HG03575 (cell line): ENCODE data around the gene PFDN4.

ENCODE experiments used
- ATAC-seq: cut with Tn5 transposase; IDR thresholded peaks from one replicate; pipeline ENCODE4 v1.9.1; 2021; ENCODE audit not compliant: unreplicated experiment, insufficient number of reproducible peaks, low FRiP score; ENCODE audit errors: extremely low read depth

Gene PFDN4

DNA sequence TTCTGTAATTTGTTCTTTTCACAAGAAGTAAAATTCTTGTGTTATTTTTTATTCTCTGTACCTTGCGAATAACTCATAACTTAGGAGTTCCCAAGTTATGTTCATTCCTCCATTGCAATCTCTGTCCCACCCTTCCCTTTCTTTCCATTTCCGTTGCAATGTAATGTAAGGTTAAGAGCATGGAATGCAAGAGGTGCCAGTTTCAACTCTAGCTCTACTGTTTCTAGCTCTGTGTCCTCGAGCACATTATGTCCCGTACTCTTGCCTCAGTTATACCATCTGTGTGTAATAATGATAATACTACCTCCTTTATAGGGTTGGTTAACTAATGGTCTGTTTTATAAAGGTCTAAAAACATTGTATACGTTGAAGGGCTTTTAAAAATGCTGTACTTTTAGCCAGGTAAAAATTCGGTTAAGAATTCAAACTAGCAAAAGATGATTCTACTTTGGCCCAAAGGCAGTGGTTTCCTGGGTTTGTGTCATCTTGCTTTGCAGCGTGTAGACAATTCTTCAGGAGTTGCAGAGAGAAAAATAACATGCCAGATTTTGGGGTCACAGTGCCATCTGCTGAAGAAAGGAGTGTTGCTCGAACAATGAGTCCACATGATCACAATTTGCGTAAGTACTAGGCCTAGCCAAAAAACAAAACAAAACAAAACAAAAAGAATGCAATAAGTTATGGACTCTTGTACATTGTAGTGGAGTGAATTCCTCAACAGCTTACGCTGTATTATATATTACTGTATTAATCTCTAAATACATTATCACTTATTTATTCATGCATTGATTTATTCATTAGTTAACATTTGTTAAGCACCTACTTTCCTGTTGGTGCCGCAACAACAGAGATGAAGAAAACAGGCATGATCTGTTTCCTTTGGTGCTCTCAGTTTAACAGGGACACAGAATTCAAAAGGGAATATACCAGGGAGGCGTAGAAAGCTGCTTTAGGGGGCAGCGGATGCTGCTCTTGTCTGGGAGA, 10.0 kb upstream of the PFDN4 start:
- ATAC-seq: no peak

GRCh38 chr20:54199283-54199682, 8.6 kb upstream of the PFDN4 start:
- ATAC-seq: no peak

GRCh38 chr20:54199721-54200176, 8.1 kb upstream of the PFDN4 start:
- no peak for ATAC-seq

DNA sequence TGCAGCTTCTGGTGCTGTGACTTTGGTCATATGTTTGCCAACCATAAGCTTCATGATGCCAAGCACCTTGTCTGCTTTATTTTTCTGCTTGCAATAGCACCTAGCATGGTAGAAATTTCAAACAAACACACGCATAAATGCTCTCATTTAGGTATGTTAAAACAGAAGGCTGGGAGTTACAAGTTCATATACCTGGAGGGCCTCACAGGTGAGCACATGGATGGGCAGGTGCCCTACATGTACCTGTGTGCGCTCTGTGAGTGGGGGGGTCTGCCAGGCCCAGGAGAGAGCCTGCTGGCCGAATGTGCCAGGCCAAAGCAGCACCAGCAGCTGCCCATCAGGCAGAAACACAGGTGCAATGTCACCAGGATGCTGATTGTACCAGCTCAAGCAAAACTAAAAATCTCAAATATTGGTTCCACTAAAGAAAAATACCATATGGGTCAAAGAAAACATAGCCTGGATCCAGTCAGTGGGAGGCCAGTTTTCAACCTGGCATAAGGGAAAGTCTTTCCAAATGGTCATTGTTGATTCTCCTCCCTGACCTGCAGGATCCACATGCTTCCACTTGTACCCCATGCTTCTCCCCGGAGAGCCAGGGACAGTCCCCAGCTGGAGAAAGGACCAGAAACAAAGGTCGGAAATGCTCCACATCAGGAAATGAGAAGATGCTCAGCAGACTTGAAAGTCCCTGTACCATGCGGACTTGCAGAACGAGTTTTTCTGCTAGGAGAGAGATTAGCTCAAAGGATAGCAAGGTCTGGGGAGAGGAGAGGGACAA, 7.2 kb upstream of the PFDN4 start:
- no peak for ATAC-seq

DNA sequence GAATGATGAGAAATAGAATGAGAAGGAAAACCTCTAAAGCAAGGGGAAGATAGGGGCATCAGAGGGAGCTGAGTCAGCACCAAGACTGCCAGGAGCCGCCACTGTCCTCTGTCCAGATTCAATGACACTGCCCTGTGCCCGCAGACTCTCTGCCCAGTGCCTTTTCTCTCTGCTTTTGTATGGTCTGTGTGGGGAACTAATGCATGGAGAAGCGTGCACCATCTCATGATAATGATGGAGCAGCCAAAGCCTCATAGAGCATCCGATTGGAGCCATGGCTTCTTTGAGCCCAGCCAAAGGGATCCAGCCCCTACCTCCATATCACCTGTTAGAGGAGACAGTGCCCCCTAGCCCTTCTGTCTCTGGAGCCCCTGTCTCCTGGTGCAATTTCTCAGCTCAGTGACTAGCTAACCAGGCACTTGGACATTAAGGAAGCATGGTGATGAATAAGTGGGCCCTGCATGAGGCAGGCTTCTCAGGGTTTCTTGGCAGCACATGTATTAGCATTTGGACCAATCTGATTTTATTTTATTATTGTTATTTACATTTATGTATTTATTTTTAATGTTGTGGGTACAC, 6.5 kb upstream of the PFDN4 start:
- ATAC-seq: no peak

- ATAC-seq: no peak
These were observed 4.6 kb upstream of the PFDN4 start for GRCh38 chr20:54203281-54203680.

DNA sequence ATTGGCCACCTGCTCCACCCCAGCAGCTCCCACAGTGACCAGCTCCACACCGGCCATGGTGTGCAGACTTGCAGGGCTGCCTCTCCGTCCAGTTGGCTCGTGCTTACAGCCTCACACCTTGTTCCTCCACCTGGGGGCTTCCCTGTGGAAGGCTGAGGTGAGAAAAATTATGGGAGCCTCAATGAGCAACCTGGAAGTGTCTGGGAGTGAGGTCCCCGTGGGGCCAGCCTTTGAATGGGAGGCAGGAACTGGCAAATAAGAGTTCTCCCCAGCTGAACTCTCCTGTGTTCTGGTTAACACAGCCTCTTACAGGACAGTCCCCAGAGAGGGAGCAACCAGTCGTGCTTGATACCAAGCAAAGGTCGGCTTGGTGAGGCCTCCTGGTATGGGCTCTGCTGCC, 3.8 kb upstream of the PFDN4 start:
- no peak for ATAC-seq

DNA sequence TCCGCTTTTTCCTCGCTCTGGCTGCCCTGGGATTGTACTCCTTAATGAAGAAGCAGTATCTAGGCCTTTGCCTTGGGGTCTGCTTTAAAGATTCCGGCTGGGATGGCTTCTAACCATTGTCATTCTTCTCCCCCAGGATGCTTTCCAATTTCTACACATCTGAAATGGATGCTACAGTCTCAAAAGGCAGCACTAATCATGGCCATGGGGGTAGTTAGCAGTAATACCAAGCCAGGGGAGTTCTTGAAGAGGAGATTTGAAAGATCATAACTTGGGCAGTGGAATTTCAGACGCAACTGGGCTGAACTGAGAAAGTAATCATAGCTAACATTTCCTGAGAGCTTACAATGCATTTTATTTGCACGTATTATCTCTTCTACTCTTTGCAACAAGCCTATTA, 3.4 kb upstream of the PFDN4 start:
- no peak for ATAC-seq

DNA sequence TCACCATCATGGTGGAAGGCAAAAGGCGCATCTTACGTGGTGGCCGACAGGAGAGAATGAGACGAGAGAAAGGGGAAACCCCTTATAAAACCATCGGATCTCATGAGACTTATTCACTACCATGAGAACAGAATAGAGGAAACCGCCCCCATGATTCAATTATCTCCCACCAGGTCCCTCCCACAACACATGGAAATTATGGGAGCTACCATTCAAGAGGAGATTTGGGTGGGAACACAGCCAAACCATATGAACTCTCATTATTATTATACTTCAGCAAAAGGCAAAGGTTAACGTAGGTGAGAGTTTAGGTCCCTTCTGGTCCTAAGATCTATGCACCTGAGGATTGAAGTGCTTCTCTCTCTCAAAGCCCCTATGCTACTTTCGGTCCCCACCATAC, 2.4 kb upstream of the PFDN4 start:
- ATAC-seq: no peak

- no peak for ATAC-seq
These were observed 689 bp upstream of the PFDN4 start for GRCh38 chr20:54207053-54207742.

DNA sequence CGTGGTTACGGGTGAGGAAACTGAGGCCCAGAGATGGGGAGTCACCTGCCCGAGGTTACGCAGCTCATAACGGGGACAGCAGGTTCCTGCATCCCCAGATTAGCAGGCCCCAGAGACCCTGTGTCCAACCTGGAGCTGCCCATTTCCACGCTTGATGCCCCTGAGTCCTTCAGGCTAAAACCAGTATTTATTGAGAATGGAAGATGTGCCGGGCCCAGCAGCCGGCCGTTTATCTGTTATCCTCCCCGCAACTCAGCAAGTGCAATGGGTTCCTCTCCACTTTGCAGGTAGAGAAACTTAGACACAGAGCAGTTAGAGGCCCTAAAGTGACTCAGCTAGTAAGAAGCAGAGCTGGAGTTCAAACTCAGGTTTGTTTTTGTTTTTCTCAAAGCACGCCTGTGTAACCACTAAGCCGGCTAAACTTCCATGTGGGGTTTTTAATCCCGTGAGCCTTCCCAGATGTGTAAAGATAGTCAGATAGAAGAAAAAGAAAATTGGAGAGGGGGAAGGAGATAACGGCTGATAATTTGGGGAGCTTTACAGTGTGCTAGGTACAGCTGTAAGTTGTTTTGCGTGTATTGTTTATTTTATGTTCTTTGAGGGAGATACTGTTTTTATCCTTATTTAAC, 775 bp downstream of the PFDN4 start:
- ATAC-seq: no peak

DNA sequence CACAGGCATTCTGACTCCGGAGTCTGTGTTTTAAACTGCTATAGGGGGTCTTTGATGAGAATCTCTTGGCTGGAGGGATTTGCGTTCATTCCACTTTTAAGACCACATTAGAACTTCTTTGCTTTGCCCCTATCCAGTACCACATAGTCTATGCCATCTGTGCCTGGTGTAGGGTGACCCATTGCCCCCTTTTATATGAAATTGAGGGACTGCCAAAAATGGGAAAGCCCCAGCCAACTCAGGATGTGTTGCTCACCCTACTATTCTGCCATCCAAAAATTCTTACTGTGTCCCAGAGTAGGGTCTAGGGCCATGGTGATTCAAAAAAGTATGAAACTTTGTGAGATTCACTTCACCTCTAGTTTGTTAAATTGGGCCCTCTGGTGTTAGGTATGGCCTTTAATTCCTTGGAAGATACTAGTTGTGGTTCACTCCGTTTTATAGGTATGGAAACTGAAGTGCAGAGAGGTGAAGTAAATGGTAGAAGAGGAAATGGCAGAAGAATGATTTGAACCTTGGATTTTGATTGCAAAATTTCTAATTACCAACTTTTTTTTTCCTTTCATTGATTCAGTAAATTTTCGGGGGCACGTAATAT, 1.4 kb downstream of the PFDN4 start:
- ATAC-seq: no peak

- no peak for ATAC-seq
These were observed 4.3 kb downstream of the PFDN4 start for GRCh38 chr20:54212226-54212625.

DNA sequence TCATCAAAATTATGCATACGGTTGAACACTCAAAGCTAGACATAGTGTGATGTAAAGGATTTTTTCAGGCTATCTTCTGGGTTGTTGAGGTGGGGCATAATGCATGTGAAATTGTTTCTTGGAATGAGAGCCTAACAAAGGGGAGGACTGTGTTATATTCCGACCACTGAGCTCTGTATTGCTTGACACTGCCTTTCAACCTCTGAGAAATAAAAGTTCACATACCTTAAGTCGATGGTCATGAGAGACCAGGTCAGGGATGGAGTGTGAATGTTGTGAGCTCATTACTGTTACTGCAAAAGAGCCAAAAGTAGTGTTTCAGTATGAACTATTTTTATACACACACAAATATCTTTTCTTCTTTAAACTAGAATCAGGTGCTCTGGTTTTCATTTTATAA, 5.0 kb downstream of the PFDN4 start:
- no peak for ATAC-seq

DNA sequence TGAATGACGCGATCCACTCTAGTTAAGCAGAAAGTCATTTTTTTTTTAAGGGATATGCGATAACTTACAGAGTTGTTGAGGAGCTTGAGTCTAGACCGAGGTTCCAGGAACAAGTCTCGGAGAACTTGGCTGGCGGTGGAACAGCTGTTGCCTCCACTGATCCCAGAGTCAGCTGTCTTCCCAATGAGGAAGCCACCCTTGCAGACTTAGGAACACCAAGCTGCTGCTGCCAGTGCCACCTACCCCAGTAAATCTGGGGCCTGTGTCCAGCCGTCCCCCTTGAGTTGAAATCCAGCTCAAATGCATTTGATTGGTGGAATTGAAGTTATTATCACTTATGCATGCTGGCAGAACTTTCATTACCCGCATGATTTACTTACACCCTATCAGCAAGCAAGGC, 6.7 kb downstream of the PFDN4 start:
- no peak for ATAC-seq

DNA sequence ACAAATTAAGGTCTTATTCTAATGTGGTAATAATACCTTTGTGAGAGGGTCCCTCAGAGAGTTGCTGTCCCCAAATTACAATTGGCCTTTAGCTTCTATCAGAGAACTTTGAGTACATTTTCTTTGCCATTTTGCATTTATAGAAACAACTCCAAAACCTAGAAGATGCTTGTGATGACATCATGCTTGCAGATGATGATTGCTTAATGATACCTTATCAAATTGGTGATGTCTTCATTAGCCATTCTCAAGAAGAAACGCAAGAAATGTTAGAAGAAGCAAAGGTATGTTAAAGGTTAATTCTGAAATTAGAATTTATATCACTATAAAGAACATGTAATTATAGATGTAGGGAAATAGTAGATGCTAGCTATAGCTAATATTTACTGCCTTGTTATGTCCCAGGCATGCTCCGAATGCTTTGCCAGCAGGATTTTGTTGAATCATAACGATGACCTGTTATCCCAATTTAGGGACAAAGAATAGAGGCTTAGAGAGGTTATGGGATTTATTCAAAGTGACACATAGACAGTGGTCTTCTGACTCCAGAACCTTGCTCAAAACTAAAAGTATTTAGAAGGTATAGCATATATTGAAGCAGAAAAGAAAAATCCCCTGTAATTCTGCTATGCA, 7.4 kb downstream of the PFDN4 start:
- ATAC-seq: no peak

- no peak for ATAC-seq
These were observed 9.9 kb downstream of the PFDN4 start for GRCh38 chr20:54217762-54218161.

- ATAC-seq: no peak
These were observed 10.6 kb downstream of the PFDN4 start for GRCh38 chr20:54218470-54218869.
